Small intestine (tissue), 7 donors: ENCODE results near the gene HAP1. TPM values are rescaled to one million over a fixed set of nuclear protein-coding genes. Genes with fewer than 3 reads are reported as not detected.

ENCODE experiments used
- DNase-seq, 2 donors: peaks; one replicate each; pipeline versions ENCODE4 v3.0.0 to v3.0.0-alpha.2; 2013
- FAIRE-seq: peaks from 2 replicates; lab custom pipeline; 2012; peaks lifted over from hg19 to GRCh38; lab: Jason Lieb, UNC
- H3K27ac ChIP-seq, 3 donors: one replicate each; pipeline ENCODE4 v1.5.1; 2013; ENCODE audit warnings: low read length in 2 of 3, mild to moderate bottlenecking in 2 of 3, control low read depth in 1 of 3, inconsistent platforms in 1 of 3, low read depth in 1 of 3, moderate library complexity in 1 of 3
- H3K27me3 ChIP-seq, 3 donors: one replicate each; pipeline ENCODE4 v1.6.1; 2013; ENCODE audit warnings: low read length in 3 of 3, inconsistent platforms in 1 of 3; ENCODE audit not compliant: control insufficient read depth in 3 of 3, insufficient read depth in 3 of 3
- H3K36me3 ChIP-seq, 3 donors: one replicate each; pipeline ENCODE4 v1.6.1; 2013; ENCODE audit warnings: low read length in 3 of 3, inconsistent platforms in 1 of 3, low read depth in 1 of 3, mild to moderate bottlenecking in 1 of 3, moderate library complexity in 1 of 3; ENCODE audit not compliant: control insufficient read depth in 3 of 3, insufficient read depth in 2 of 3
- H3K4me1 ChIP-seq, 3 donors: one replicate each; pipeline ENCODE4 v1.6.1; 2013; ENCODE audit warnings: low read length in 2 of 3, inconsistent platforms in 1 of 3, low read depth in 1 of 3, mild to moderate bottlenecking in 1 of 3, moderate library complexity in 1 of 3; ENCODE audit not compliant: control insufficient read depth in 3 of 3, insufficient read depth in 2 of 3
- H3K4me3 ChIP-seq, 3 donors: one replicate each; pipeline ENCODE4 v1.5.1; 2013; ENCODE audit warnings: low read length in 3 of 3, control low read depth in 1 of 3, inconsistent platforms in 1 of 3, low read depth in 1 of 3, mild to moderate bottlenecking in 1 of 3, moderate library complexity in 1 of 3
- H3K9me3 ChIP-seq, 2 donors: one replicate each; pipeline ENCODE4 v1.6.1; 2013; ENCODE audit warnings: low read depth in 1 of 2, low read length in 1 of 2; ENCODE audit not compliant: control insufficient read depth in 2 of 2, insufficient read depth in 1 of 2
- WGBS, 3 donors: extraction: QIAGEN DNeasy Blood & Tissue Kit; methylation state at CpG; one replicate each; pipeline ENCODE4 v1.1.7; 2013; 5-methylcytosine and 5-hydroxymethylcytosine counted together
- polyA plus RNA-seq, 4 donors: library from polyadenylated mRNA; stranded (reverse) in 3 of 4; unstranded in 1 of 4; fragments of 200-250 nt in 3 of 4; fragments of 120-200 nt in 1 of 4; gene quantifications; one replicate each; pipeline versions ENCODE4 v1.2.1 to v1.2.3, GENCODE V29; 2013
- donor health status: healthy with polysubstance abuse.
- donor health status: control.
- donor health status: control.
- donor health status: Bipolar disorder and iron deficiency.
- donor health status: healthy.

HAP1 gene
- polyA plus RNA-seq, 4 donors = 0.21 to 0.40 (median 0.25) TPM

- Histone ChIP-seq H3K4me1 (peaks cover 0 to 74% (median 12%) of the 10 kb centered on the region in 3 donors), H3K9me3 (no peaks in the 10 kb centered on the region), H3K27me3 (no peaks in the 10 kb centered on the region), H3K27ac (peak overlapping the region; percentile 71 to 99 (median 84)), H3K4me3 (no peak overlapping the region), H3K36me3 (peaks cover 0 to 83% (median 6%) of the 10 kb centered on the region in 3 donors)
- DNase-seq (peak; percentile 48 to 72), FAIRE-seq (no peak)
- 39 to 57% (median 51%) methylated on average over 12 of the region's 12 CpGs for WGBS, 3 donors
Measured at GRCh38 chr17:41775394-41776226, 41.2 kb upstream of the HAP1 start.

GRCh38 chr17:41773731-41774193 is 39.3 kb upstream of the HAP1 start:
- WGBS, 3 donors = 30 to 47% (median 38%) methylated on average over 8 of the region's 8 CpGs
- Histone ChIP-seq H3K27me3 (no peaks in the 10 kb centered on the region), H3K9me3 (no peaks in the 10 kb centered on the region), H3K4me1 (peaks cover 0 to 68% (median 12%) of the 10 kb centered on the region in 3 donors), H3K36me3 (peaks cover 4 to 91% (median 17%) of the 10 kb centered on the region in 3 donors), H3K4me3 (peak overlapping the region in 1 of 3 donors; percentile 16), H3K27ac (peak overlapping the region; percentile 87 to 99 (median 95))
- FAIRE-seq (no peak), DNase-seq (peak in 1 of 2 donors; percentile 54)

GRCh38 chr17:41773190-41773588 is 38.7 kb upstream of the HAP1 start:
- WGBS, 3 donors = 11 to 29% (median 22%) methylated on average over 12 of the region's 12 CpGs
- Histone ChIP-seq H3K27ac (peak overlapping the region; percentile 87 to 99 (median 95)), H3K9me3 (no peaks in the 10 kb centered on the region), H3K36me3 (peaks cover 6 to 96% (median 20%) of the 10 kb centered on the region in 3 donors), H3K4me3 (peak overlapping the region in 1 of 3 donors; percentile 16), H3K27me3 (no peaks in the 10 kb centered on the region), H3K4me1 (peaks cover 0 to 67% (median 12%) of the 10 kb centered on the region in 3 donors)
- FAIRE-seq = no peak
- DNase-seq = peak; percentile 96 to 99

GRCh38 chr17:41772586-41773189 is 38.2 kb upstream of the HAP1 start:
- Histone ChIP-seq H3K27ac (peak overlapping the region; percentile 84 to 99 (median 95)), H3K4me3 (peak overlapping the region in 1 of 3 donors; percentile 14), H3K9me3 (no peaks in the 10 kb centered on the region), H3K4me1 (peaks cover 0 to 62% (median 12%) of the 10 kb centered on the region in 3 donors), H3K27me3 (no peaks in the 10 kb centered on the region), H3K36me3 (peaks cover 6 to 95% (median 20%) of the 10 kb centered on the region in 3 donors)
- WGBS, 3 donors = 22 to 65% (median 33%) methylated on average over 18 to 19 of the region's 19 CpGs
- DNase-seq = peak; percentile 83 to 85
- FAIRE-seq = no peak

GRCh38 chr17:41772218-41772585 is 37.8 kb upstream of the HAP1 start:
- Histone ChIP-seq H3K27me3 (no peaks in the 10 kb centered on the region), H3K9me3 (no peaks in the 10 kb centered on the region), H3K27ac (peak overlapping the region; percentile 84 to 99 (median 95)), H3K4me3 (peak overlapping the region in 1 of 3 donors; percentile 14), H3K4me1 (peaks cover 0 to 57% (median 11%) of the 10 kb centered on the region in 3 donors), H3K36me3 (peaks cover 6 to 95% (median 20%) of the 10 kb centered on the region in 3 donors)
- WGBS, 3 donors = 19 to 65% (median 36%) methylated on average over 4 of the region's 4 CpGs
- no peak for FAIRE-seq
- DNase-seq = peak; percentile 91 to 92

- WGBS, 3 donors = 62 to 74% (median 62%) methylated on average over 17 of the region's 17 CpGs
- Histone ChIP-seq H3K9me3 (no peaks in the 10 kb centered on the region), H3K27ac (peak overlapping the region; percentile 84 to 99 (median 95)), H3K27me3 (no peaks in the 10 kb centered on the region), H3K4me3 (no peak overlapping the region), H3K36me3 (peaks cover 6 to 93% (median 20%) of the 10 kb centered on the region in 3 donors), H3K4me1 (peaks cover 0 to 52% (median 9%) of the 10 kb centered on the region in 3 donors)
- DNase-seq (no peak), FAIRE-seq (no peak)
Measured at GRCh38 chr17:41771389-41772206, 37.2 kb upstream of the HAP1 start.

- no peak for DNase-seq
- 55 to 78% (median 60%) methylated on average over 3 of the region's 3 CpGs for WGBS, 3 donors
- H3K27me3 ChIP-seq = no peaks in the 10 kb centered on the region
- no peak overlapping the region for H3K4me3 ChIP-seq
- no peaks in the 10 kb centered on the region for H3K9me3 ChIP-seq
- peaks cover 0 to 37% (median 4%) of the 10 kb centered on the region in 3 donors for H3K4me1 ChIP-seq
- peaks cover 9 to 91% (median 26%) of the 10 kb centered on the region in 3 donors for H3K36me3 ChIP-seq
- no peak overlapping the region for H3K27ac ChIP-seq
- FAIRE-seq = no peak
Measured at GRCh38 chr17:41769985-41770384, 35.5 kb upstream of the HAP1 start.
